C4-2B (cell line): ENCODE results near the gene LMCD1.

Experiments
- ZFX ChIP-seq: fragments of 450-650 bp; IDR thresholded peaks from 2 replicates; pipeline ENCODE4 v1.6.1; 2017
- TF ChIP-seq, protein P1 (sequence below): fragments of 450-650 bp; conservative IDR thresholded peaks from 2 replicates; pipeline ENCODE4 v1.5.1; 2017; ENCODE audit warnings: mild to moderate bottlenecking

GRCh38 chr3:8604006-8604405, 102.4 kb downstream of the LMCD1 start:
- TF ChIP-seq, protein P1, sequence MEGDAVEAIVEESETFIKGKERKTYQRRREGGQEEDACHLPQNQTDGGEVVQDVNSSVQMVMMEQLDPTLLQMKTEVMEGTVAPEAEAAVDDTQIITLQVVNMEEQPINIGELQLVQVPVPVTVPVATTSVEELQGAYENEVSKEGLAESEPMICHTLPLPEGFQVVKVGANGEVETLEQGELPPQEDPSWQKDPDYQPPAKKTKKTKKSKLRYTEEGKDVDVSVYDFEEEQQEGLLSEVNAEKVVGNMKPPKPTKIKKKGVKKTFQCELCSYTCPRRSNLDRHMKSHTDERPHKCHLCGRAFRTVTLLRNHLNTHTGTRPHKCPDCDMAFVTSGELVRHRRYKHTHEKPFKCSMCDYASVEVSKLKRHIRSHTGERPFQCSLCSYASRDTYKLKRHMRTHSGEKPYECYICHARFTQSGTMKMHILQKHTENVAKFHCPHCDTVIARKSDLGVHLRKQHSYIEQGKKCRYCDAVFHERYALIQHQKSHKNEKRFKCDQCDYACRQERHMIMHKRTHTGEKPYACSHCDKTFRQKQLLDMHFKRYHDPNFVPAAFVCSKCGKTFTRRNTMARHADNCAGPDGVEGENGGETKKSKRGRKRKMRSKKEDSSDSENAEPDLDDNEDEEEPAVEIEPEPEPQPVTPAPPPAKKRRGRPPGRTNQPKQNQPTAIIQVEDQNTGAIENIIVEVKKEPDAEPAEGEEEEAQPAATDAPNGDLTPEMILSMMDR: no peak
- no peak for TF ChIP-seq ZFX
